Rectal smooth muscle tissue (tissue), 1 donor: ENCODE measurements around the gene ADNP.

Experiments
- H3K27ac ChIP-seq: one replicate; pipeline ENCODE4 v1.7.0; 2013; ENCODE audit warnings: low read depth, low read length, inconsistent platforms
- H3K27me3 ChIP-seq: one replicate; pipeline ENCODE4 v1.7.0; 2013; ENCODE audit warnings: low read length; ENCODE audit not compliant: control insufficient read depth, insufficient read depth
- H3K36me3 ChIP-seq: one replicate; pipeline ENCODE4 v1.7.0; 2013; ENCODE audit warnings: low read length; ENCODE audit not compliant: control insufficient read depth, insufficient read depth
- H3K4me1 ChIP-seq: one replicate; pipeline ENCODE4 v1.7.0; 2013; ENCODE audit warnings: low read length; ENCODE audit not compliant: control insufficient read depth, insufficient read depth
- H3K4me3 ChIP-seq: one replicate; pipeline ENCODE4 v1.7.0; 2013; ENCODE audit warnings: low read length
- H3K9ac ChIP-seq: one replicate; pipeline ENCODE4 v1.7.0; 2013; ENCODE audit warnings: low read length

ADNP gene

DNA sequence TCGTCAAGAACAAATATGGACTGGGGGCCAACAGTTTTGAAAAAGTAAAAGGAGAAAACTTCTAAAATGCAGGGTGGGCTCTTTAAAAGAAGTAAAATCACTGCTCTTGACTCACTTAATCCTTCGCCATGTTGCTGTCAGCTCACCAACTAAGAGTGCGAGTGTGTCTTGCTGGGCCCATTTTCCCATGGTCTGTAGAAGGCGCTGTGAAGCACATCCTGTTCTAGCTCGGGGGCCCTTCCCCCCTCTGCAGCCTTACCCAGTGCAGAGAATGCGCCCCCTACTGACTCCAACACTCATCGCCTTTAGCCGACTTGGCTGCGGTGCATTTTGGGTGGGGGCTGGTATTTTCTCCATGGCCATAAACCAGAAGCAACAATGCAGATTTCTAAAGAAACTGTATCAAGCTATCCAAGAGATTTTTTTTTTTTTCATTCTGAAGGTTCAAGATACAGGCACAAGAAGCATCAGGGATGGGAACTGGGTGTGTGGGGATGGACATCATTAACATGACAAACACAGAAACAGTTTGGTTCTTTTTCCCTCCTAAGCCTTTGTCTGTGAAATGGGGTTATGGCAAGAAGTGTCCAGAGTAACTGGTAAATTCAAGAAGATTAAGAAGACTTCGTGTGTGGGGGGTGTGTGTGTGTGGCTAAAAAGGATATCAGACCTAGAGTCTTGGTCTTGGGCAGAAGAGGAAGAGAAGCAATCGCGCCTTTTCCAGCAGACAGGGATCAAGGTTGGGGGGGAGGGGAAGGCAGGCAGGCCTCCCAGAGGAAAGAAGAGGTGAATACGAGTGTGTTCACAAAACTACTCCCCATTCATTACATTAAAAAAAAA lies 1.7 kb downstream of the ADNP start:
- Histone ChIP-seq H3K36me3 (peaks cover 2% of the 10 kb centered on the region), H3K9ac (peak overlapping the region; percentile 62), H3K27ac (peak overlapping the region; percentile 78), H3K4me3 (peak overlapping the region; percentile 92), H3K4me1 (peaks cover 10% of the 10 kb centered on the region), H3K27me3 (no peaks in the 10 kb centered on the region)

DNA sequence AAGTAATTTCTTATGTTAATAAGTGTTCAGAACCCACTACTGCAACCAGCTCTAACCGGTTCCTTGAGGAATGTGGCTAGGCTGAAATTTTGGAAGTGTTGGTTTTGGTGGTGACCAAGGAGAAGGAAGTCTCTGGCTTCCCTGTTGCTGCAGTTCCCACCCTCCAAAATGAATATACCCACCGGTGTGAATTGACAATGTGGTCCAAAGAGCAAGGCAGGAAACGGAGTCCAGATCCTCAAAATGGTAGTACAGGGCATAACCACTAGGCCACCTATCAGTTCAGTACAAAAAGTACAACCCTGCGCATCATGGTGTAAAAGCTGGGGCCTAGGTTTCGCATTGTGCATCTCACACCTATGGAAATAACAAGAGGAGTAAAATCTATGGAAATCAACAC lies 2.8 kb downstream of the ADNP start:
- Histone ChIP-seq H3K27me3 (no peaks in the 10 kb centered on the region), H3K4me1 (peaks cover 10% of the 10 kb centered on the region), H3K4me3 (peak overlapping the region; percentile 92), H3K36me3 (no peaks in the 10 kb centered on the region), H3K27ac (no peak overlapping the region), H3K9ac (no peak overlapping the region)

DNA sequence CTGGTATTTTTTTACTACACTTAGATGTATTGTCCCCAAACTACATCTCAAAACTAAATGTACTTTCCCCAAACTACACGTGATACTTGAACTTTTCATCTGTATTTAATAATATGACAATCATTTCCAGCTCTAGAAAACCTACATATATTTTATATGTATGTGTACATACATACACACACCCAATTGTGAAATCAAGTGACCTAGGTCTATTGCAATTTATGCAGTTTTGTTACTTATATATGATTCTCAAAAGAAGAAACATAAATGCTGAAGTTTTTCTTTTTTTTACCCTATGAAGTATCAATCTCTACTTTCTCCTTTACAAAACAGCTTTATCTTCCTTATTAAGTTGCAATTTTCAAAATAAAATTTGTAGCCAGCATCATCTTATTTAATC lies 4.7 kb downstream of the ADNP start:
- Histone ChIP-seq H3K4me3 (no peak overlapping the region), H3K27ac (no peak overlapping the region), H3K9ac (no peak overlapping the region), H3K36me3 (no peaks in the 10 kb centered on the region), H3K27me3 (no peaks in the 10 kb centered on the region), H3K4me1 (peaks cover 6% of the 10 kb centered on the region)

DNA sequence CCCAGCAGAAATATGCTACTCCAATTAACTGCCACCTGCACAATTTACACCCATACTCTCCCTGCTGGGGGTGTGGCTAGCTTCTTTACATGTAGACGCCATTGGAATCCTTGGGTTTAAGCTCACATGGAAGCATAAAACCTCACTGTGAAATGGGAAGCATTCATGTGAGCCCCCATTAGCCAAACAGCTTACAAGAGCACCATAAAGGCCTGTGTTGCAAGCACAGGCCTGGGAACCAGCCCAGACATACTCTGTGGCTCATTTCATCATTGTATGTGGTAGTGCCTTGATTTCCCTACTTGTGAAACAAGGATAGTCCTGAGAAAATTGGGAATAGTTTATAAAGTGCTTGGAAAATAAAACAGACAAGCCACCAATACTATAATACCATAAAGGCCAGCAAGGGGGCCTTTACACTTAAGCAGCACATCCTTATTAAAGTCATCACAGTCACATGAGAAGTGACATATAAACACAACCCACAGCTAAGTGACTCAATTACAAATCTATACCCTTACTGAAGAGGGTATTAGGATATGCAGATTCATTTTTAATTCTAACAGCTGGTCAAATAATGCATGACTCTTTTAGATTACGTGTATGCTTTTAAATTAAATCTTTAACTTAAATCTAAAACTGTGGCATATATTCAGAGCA lies 6.8 kb downstream of the ADNP start:
- no peak overlapping the region for H3K27ac ChIP-seq
- no peaks in the 10 kb centered on the region for H3K27me3 ChIP-seq
- H3K4me1 ChIP-seq: peaks cover 10% of the 10 kb centered on the region
- no peaks in the 10 kb centered on the region for H3K36me3 ChIP-seq
- H3K9ac ChIP-seq: no peak overlapping the region
- no peak overlapping the region for H3K4me3 ChIP-seq

DNA sequence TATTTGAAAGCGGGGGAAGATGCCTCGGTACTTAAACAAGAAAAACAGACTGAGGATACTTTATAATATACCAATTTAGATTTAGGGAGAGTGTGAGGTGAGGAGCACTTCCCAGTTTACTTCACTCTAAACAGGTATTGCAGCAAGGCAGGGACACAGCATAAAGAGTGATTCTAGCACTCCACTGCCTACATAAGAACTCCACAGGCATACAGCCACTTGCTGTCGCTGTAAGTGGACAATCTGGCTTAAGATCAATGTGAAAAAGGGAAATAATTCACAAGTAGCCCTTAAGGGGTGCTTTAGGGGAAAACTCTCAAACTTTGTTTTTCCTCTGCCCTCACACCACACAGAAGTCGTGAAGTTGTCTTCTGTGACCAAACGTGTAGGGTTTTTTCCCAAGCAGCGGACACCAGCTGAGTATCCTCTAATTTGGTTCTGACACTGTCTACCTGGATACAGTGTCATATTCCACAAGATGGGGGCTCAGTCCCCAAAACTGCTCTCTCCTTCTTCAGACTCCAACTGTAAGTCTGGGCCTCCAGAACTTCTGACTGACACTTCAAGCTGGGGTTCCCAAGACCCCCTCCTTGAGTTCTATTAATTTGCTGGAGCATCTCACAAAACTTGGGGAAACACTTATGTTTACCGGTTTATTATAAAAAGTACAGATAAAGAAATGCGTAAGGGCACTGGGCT lies 9.3 kb downstream of the ADNP start:
- H3K4me3 ChIP-seq: no peak overlapping the region
- H3K9ac ChIP-seq: no peak overlapping the region
- H3K4me1 ChIP-seq: peaks cover 8% of the 10 kb centered on the region
- H3K36me3 ChIP-seq: no peaks in the 10 kb centered on the region
- H3K27ac ChIP-seq: no peak overlapping the region
- no peaks in the 10 kb centered on the region for H3K27me3 ChIP-seq

DNA sequence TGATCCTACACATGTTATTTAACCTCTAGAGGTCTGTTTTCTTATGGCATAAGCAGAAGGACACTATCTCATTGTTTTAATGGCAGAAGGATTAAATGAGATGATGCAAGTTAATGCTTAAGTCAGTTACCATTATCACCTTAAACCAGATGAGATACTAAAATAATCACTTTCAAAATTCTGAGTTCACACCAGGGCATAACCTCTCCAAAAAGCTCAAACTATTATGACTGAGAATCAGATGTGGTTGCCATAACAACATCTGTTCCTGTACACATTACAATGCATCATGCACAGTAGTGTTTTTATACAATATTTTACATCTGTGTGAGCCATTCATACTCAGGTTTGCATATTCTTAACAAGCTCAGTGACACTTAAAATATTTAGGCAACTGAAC lies 10.2 kb downstream of the ADNP start:
- H3K27me3 ChIP-seq: no peaks in the 10 kb centered on the region
- no peak overlapping the region for H3K4me3 ChIP-seq
- peaks cover 12% of the 10 kb centered on the region for H3K4me1 ChIP-seq
- H3K36me3 ChIP-seq: no peaks in the 10 kb centered on the region
- H3K27ac ChIP-seq: no peak overlapping the region
- no peak overlapping the region for H3K9ac ChIP-seq

DNA sequence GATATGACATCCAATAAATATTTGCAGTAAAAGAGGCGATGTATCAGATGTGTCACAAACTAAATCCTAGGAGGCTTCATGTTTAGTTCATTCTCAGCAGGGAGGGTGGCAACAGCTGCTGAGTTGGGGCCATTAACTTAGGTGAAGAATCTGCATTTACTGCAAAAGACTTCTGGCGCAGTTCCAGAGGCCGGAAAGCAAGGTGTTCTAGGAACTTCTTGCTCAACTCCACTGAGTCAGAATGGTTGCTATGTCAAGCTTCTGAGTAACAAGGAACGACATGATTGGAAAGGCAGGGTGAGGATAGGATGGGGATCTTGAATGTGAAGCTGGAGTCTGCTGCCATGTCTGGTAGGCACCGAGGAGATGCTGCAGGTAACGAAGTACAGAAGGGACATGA lies 11.7 kb downstream of the ADNP start:
- Histone ChIP-seq H3K4me1 (peaks cover 13% of the 10 kb centered on the region), H3K27ac (no peak overlapping the region)

DNA sequence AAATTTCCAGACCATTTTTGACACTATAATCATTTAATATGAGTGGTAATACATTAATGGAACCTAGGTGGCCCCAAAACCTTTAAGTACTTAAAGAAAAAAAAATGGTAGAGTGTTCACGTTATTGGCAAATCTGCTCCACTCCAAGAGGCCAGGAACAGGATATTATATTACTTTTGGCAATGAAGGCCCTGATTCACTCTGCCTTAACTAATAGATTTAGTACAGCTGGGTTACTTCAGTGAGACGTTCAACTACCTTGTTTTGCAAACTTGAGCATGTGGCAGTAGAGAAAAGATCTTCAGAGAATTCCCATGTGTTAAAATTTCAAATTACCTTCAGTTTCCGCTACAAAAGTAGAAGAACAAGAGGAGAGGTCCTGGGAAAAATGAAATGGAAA lies 12.8 kb downstream of the ADNP start:
- peaks cover 22% of the 10 kb centered on the region for H3K4me1 ChIP-seq

More for the DNA sequence above, 11.7 kb downstream of the ADNP start:
- Histone ChIP-seq H3K27me3 (no peaks in the 10 kb centered on the region), H3K9ac (no peak overlapping the region), H3K4me3 (no peak overlapping the region), H3K36me3 (no peaks in the 10 kb centered on the region)

DNA sequence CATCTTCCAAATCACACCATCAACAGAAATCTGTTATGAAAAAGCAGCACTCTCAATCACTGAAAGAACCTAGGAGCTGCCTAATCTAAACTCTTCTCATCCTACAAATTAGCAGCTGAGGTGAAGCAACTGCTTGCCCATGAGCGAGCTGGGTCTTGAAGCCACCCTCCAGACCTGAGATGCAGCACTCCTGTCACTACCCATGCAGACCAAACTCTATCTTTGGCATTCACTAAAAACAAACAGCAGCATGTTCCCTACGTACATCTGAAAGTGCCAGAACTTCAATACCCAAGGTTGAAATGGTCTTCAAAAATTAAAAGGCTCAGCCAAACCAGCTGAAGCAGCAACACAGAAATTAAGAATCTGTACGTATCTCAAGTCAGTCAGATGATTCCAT lies 14.3 kb downstream of the ADNP start:
- no peak overlapping the region for H3K9ac ChIP-seq
- H3K27me3 ChIP-seq: no peaks in the 10 kb centered on the region
- H3K27ac ChIP-seq: no peak overlapping the region
- peaks cover 22% of the 10 kb centered on the region for H3K4me1 ChIP-seq
- no peak overlapping the region for H3K4me3 ChIP-seq
- no peaks in the 10 kb centered on the region for H3K36me3 ChIP-seq

More for the DNA sequence above, 12.8 kb downstream of the ADNP start:
- H3K36me3 ChIP-seq: no peaks in the 10 kb centered on the region
- H3K9ac ChIP-seq: no peak overlapping the region
- H3K27me3 ChIP-seq: no peaks in the 10 kb centered on the region
- no peak overlapping the region for H3K27ac ChIP-seq
- H3K4me3 ChIP-seq: no peak overlapping the region

DNA sequence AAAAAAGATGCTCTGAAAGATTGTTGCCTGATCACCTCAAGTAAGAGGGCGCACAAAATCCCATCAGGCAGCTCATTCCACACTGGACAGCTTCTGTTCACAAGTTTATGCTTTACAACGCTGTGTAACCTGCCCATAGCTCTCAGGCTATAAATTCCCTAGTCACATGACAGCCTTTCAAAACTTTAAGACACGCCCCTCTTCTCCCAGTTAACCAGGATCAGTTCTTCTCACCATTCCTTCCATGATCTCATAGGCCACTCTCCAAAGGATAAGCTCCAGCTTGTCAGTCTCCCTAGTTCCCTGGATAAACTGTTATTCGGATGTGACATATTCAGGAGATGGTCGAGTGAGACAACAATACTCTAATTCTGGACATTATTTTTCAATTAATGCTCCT lies 15.0 kb downstream of the ADNP start:
- no peak overlapping the region for H3K27ac ChIP-seq
- H3K27me3 ChIP-seq: no peaks in the 10 kb centered on the region
- H3K36me3 ChIP-seq: no peaks in the 10 kb centered on the region
- peaks cover 22% of the 10 kb centered on the region for H3K4me1 ChIP-seq
- H3K4me3 ChIP-seq: no peak overlapping the region
- no peak overlapping the region for H3K9ac ChIP-seq

DNA sequence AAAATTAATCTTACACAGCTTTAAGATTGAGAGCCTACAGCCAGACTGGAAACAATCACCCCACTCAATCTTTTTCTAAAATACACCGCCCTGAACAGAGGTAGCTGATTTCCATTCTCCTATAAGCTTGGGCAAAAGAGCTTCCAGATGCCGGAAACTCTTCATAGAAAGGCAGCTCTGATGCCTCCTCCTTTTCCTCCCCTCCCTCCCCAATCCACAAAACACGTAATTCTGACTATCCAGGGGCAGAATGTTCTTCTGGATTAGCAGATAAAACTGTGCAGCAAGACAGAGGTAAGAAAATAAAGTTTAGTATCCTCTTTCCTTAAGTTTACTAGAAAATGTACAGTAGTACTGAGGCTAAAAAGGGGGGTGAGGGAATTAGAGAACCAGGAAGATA lies 15.8 kb downstream of the ADNP start:
- Histone ChIP-seq H3K27me3 (no peaks in the 10 kb centered on the region), H3K9ac (no peak overlapping the region), H3K27ac (no peak overlapping the region), H3K4me3 (no peak overlapping the region), H3K4me1 (peaks cover 18% of the 10 kb centered on the region), H3K36me3 (no peaks in the 10 kb centered on the region)

DNA sequence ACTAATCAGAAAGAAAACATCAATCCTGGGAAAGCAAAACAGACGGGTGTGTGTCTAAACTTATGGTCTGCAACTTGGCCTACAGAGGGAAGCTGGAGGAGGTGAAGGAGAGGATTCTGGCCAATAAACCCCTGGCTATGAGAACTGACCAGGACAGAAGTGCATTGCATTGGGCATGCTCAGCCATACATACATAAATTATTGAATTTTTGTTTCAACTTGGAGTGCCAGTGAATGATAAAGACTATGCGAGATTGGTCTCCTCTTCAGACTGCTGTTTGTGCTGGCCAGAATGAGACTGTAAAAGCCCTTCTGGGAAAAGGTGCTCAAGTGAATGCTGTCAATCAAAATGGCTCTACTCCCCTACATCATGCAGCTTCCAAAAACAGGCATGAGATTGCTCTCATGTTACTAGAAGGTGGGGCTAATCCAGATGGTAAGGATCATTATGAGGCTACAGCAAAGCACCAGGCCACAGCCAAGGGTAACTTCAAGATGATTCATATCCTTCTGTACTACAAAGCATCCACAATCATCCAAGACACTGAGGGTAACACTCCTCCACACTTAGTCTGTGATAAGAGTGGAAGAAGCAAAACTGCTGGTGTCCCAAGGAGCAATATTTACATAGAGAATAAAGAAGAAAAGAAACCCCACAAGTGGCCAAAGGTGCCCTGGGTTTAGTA lies 17.4 kb downstream of the ADNP start:
- Histone ChIP-seq H3K27ac (no peak overlapping the region), H3K4me1 (peaks cover 18% of the 10 kb centered on the region), H3K9ac (no peak overlapping the region), H3K36me3 (no peaks in the 10 kb centered on the region), H3K4me3 (no peak overlapping the region), H3K27me3 (no peaks in the 10 kb centered on the region)
